ENCODE data around the gene PADI6.

DNA sequence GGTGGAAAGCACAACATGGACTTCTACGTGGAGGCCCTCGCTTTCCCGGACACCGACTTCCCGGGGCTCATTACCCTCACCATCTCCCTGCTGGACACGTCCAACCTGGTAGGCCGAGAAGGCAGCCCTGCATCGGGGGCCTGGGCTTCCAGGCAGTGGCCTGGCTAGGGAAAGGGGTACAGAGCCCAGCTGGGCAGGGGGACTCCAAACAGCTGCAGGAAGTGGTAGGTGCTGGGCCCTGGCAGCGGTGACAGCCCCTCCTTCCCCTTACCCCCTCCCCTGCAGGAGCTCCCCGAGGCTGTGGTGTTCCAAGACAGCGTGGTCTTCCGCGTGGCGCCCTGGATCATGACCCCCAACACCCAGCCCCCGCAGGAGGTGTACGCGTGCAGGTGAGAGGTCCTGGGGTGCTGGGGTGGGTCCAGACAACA lies 30.0 kb upstream of the PADI6 start:
- TF ChIP-seq, protein P1, sequence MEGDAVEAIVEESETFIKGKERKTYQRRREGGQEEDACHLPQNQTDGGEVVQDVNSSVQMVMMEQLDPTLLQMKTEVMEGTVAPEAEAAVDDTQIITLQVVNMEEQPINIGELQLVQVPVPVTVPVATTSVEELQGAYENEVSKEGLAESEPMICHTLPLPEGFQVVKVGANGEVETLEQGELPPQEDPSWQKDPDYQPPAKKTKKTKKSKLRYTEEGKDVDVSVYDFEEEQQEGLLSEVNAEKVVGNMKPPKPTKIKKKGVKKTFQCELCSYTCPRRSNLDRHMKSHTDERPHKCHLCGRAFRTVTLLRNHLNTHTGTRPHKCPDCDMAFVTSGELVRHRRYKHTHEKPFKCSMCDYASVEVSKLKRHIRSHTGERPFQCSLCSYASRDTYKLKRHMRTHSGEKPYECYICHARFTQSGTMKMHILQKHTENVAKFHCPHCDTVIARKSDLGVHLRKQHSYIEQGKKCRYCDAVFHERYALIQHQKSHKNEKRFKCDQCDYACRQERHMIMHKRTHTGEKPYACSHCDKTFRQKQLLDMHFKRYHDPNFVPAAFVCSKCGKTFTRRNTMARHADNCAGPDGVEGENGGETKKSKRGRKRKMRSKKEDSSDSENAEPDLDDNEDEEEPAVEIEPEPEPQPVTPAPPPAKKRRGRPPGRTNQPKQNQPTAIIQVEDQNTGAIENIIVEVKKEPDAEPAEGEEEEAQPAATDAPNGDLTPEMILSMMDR (IDR thresholded peaks at IDR 0.05), result no peak
- TF ChIP-seq POLR2A (IDR thresholded peaks at IDR 0.05), result no peak
